ENCODE measurements around the gene HSPG2.

DNA sequence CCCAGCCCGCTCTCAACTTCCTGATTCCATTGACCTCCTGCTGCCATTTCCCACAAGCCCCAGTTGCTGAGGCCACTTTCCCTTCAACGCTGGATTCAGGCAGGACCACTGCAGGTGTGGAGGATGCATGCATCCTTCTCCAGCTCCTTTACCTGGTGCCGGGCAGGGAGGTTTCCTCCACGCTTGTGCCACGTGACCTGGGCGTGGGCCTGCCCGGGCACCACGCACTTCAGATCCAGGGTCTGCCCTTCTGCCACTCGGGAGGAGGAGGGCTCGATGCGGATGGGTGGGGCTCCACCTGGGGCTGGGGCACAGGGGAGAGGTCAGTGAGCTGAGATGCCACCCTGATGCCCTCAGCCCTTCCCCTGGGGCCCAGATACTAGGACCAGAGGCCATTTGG, 93.1 kb downstream of the HSPG2 start:
- TF ChIP-seq POLR2A (IDR thresholded peaks at IDR 0.05; ENCODE audit: low read depth, low read length) (no peak), TAF1 (IDR thresholded peaks at IDR 0.05; ENCODE audit: borderline replicate concordance, low read depth, low read length) (no peak), POLR2AphosphoS5 (IDR thresholded peaks at IDR 0.05; ENCODE audit: low read depth, low read length) (no peak)
